Activated naive CD8-positive, alpha-beta T cell treated with anti-CD3 and anti-CD28 coated beads, Interleukin-2, amount 50 U/mL, for 24 hours (primary cell): ENCODE results near the gene FXYD1.
"Not testable (repeated sequence)": the region's sequence is repeated elsewhere in the genome, so short reads cannot be mapped to it uniquely, and the experiment has no call there.

ENCODE experiments used
- ATAC-seq: fragments of 150-1000 bp; cut with Tn5 transposase; one replicate; pipeline ENCODE4 v1.10.0; 2021
- DNase-seq: peaks from one replicate; pipeline ENCODE4 v3.0.0; 2021
- H3K27ac Mint-ChIP-seq: one replicate; pipeline ENCODE4 v1.8.0; 2021; ENCODE audit warnings: mild to moderate bottlenecking, mixed read lengths
- H3K27me3 Mint-ChIP-seq: one replicate; pipeline ENCODE4 v1.8.0; 2021; ENCODE audit warnings: mixed read lengths
- H3K36me3 Mint-ChIP-seq: one replicate; pipeline ENCODE4 v1.8.0; 2021; ENCODE audit warnings: low read depth, mixed read lengths
- H3K4me1 Mint-ChIP-seq: one replicate; pipeline ENCODE4 v1.8.0; 2021; ENCODE audit warnings: mixed read lengths
- H3K4me3 Mint-ChIP-seq: one replicate; pipeline ENCODE4 v1.8.0; 2021; ENCODE audit warnings: mild to moderate bottlenecking, moderate library complexity, mixed read lengths
- H3K9me3 Mint-ChIP-seq: one replicate; pipeline ENCODE4 v1.8.0; 2021; ENCODE audit warnings: mixed read lengths

FXYD1 gene

DNA sequence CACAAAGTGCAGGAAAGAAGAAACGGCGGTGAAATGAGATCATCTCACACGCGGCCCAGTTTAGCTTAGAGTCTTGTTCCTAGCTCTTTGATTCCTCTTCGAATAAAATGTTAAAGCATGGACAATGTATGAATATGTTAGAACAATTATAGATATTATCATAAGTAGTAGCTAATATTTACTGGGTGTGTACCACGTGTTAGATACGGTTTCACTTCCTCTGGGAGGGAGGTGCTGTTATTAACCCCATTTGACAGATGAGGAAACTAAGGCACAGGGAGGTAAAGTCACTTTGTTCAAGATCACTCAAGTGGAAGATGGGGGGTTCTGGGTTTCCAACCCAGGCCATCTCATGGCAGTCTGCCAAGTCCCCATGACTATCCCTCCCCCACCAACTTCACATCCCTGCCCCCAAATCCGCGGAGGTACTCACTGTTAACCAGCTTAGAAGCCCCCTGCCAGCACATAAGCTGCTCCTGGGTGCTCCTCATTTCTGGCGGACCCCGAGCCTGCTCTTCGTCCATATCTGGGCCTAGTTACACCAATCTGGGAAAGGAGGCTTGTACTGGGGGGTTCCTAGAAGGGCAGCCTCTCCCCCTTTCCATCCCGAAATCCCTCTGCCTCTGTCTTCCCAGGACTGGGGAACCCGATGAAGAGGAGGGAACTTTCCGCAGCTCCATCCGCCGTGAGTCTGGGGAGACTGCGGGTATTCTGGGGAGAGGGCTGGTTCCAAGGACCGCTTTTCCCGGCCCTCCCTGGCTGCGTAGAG, 3.4 kb downstream of the FXYD1 start:
- DNase-seq (no peak), ATAC-seq (no peak)

DNA sequence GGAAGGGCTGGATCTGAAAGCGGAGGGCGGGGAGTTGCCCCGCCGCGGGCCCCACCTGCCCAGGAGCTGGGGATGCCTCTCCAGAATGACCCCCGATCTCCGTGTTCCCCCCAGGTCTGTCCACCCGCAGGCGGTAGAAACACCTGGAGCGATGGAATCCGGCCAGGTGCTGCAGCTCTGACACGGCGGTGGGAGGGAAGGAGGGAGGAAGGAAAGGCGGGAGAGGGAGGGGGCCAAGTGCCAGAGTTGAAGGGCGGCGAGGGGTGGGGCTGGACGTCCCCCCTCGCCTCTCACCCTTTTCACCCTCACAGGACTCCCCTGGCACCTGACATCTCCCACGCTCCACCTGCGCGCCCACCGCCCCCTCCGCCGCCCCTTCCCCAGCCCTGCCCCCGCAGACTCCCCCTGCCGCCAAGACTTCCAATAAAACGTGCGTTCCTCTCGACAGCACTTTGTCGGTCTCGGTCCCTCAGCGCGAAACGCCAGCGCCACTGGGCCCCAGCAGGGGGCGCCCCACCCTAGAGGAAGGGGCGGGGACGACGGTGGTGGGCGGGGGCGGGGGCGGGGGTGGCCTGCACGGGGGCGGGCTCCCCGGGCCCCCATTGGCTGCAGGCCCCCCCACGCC, 4.1 kb downstream of the FXYD1 start:
- H3K36me3 Mint-ChIP-seq = no peaks in the 10 kb centered on the region
- H3K27ac Mint-ChIP-seq = no peak overlapping the region
- H3K9me3 Mint-ChIP-seq = no peaks in the 10 kb centered on the region
- H3K4me1 Mint-ChIP-seq = peaks cover 29% of the 10 kb centered on the region
- ATAC-seq (no peak), DNase-seq (peak; percentile 75)
- H3K27me3 Mint-ChIP-seq = peaks cover 15% of the 10 kb centered on the region
- peak overlapping the region; percentile 80 for H3K4me3 Mint-ChIP-seq

More for the DNA sequence above, 3.4 kb downstream of the FXYD1 start:
- no peaks in the 10 kb centered on the region for H3K9me3 Mint-ChIP-seq
- peak overlapping the region; percentile 41 for H3K27ac Mint-ChIP-seq
- peaks cover 19% of the 10 kb centered on the region for H3K27me3 Mint-ChIP-seq
- no peaks in the 10 kb centered on the region for H3K36me3 Mint-ChIP-seq
- peak overlapping the region; percentile 80 for H3K4me3 Mint-ChIP-seq
- H3K4me1 Mint-ChIP-seq = peaks cover 32% of the 10 kb centered on the region

DNA sequence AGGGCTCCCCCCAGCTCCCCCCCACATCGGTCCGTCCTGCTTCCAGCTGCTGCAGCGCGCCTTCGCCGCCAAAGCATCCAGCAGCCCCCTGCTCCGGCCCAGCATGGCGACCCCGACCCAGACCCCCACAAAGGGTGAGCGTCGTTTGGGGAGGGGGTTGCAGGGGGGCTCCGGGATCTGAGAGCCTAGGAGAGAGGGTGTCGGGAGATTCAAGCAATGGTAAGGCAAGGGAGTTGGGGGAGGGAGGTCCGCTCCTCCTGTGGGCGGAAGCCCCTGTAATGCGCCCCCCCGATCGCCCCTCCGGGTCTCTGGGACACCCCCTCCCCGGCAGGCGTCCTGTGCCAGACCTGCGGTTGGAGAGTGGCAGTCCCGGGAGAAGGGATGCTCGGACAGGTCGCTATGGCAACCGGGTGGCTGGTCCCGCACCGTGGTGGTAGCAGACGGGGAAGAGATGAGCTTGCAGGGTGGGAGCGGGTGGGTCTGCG, 4.6 kb downstream of the FXYD1 start, which contains the start of gene FXYD7:
TSS of gene FXYD7 (plus strand) at position 25 of the 485 bp plus-strand sequence. CDS start at position 104, 79 bp downstream.
- Mint-ChIP-seq H3K27ac (peak within 1 kb of the TSS; percentile 41), H3K4me1 (peaks cover 29% of the 10 kb centered on the region), H3K9me3 (no peaks in the 10 kb centered on the region), H3K36me3 (no peaks in the 10 kb centered on the region), H3K4me3 (peak within 1 kb of the TSS; percentile 80), H3K27me3 (peaks cover 15% of the 10 kb centered on the region)
- ATAC-seq (no peak), DNase-seq (no peak)

DNA sequence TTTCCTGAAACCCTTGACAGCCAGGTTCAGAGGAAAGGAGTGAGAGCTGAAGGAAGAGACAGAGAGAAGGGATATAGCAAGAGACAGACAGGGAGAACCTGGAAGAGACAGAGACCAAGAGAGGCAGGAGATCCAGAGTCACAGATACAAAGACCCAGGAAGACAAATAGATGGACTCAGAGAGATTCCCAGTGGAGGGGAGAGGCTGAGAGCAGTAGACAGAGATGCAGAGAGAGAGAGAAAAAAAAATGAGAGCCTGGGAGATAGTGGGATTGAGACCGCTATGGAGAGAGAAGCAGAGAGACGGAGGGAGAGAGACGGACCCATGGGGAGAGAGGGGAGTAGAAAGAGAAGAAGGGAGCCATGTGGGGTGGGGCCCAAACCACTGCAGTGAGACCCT, 5.2 kb downstream of the FXYD1 start:
- Mint-ChIP-seq H3K4me1 (peaks cover 29% of the 10 kb centered on the region), H3K36me3 (no peaks in the 10 kb centered on the region), H3K27me3 (peaks cover 15% of the 10 kb centered on the region), H3K4me3 (no peak overlapping the region), H3K27ac (no peak overlapping the region), H3K9me3 (no peaks in the 10 kb centered on the region)
- no peak for DNase-seq
- ATAC-seq = no peak

DNA sequence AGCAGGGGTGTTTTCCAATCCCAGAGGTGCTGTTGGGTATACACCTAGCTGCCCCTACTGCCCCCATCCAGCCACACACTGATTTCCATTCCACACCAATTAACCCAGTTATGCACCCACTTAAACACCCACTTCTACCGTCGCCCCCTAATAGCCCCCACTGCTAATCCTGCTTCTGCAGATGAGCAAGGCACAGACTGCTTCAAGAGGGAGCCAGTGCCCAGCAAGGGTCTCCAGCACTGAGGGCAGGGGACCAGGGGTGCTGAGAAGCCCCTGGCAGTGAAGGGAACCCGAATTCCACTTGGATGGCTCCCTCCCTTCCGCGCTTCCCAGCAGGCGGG, 5.6 kb downstream of the FXYD1 start:
- H3K36me3 Mint-ChIP-seq = no peaks in the 10 kb centered on the region
- no peaks in the 10 kb centered on the region for H3K9me3 Mint-ChIP-seq
- H3K27me3 Mint-ChIP-seq = peaks cover 15% of the 10 kb centered on the region
- H3K27ac Mint-ChIP-seq = no peak overlapping the region
- no peak overlapping the region for H3K4me3 Mint-ChIP-seq
- peaks cover 29% of the 10 kb centered on the region for H3K4me1 Mint-ChIP-seq
- ATAC-seq = no peak
- DNase-seq = no peak

DNA sequence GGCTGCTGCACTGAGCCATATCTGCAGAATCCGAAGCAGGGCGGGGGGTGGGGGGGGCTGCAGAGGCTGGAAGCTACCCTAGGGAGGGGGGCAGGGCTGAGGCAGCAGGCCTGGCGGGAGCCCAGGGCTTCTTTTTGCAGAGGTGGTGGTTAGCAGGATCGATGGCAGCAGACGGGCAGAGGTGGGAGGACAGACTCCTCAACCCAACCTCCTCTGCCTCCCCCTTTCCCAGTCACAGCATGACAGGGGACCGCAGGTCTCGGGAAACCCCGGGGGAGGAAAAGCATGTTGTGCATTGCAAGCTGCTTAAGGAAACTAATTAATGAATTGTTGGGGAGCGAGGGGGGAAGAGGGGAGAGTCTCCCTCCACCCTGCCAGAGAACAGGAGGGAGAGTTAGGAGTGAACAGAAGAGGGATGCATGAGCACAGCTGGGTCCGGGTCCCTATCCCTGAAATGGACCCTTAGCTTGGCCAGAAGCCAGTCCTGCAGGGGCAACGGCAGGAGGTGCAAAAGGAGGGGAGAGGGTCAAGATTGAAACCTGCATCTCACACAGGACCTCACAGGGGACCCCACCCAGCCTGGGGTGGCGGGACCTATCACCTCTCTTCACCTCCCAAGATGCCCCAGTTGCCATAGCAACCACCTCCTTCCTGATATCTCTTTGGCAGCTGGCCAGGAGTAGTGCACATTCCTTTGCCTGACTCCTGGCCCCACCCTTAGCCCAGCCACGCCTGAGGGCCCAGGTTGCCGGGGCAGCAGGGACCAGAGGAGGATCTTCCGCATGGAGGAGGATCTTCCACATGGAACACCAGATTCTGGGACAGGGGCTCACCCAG, 6.2 kb downstream of the FXYD1 start:
- H3K27ac Mint-ChIP-seq = no peak overlapping the region
- H3K4me1 Mint-ChIP-seq = peaks cover 29% of the 10 kb centered on the region
- H3K27me3 Mint-ChIP-seq = peaks cover 15% of the 10 kb centered on the region
- no peaks in the 10 kb centered on the region for H3K9me3 Mint-ChIP-seq
- no peak overlapping the region for H3K4me3 Mint-ChIP-seq
- DNase-seq (no peak), ATAC-seq (no peak)
- H3K36me3 Mint-ChIP-seq = no peaks in the 10 kb centered on the region

DNA sequence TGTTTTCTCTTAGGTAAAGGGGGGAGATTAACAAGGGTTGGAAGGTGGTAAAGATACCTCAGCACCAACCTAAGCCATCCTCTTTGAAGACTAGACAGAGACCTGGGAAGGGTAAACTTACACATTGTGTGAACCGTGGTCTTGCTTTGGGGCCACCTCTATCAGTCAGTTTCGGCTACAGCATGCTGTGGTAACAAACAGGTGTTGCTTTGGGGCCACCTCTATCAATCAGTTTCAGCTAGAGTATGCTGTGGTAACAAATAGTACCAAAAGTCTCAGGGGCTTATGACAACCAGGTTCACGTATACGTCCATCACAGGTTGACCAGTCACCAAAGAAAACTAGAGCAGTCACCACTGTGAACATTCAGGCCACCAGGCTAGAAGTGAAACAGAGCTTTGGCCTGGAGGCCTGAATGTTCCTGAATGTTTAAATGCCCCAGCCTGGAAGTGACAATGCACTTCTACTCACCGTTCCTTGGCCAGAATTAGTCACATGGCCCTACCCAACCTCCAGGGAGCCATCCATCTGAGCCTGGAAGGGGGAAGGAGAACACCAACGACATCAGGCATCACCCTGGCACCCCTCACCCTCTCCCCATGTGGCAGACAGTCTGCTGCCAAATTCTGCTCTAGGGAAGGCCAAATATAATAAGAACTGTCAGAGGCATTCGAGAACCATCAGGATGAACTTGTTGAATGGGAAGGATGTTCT, 8.3 kb downstream of the FXYD1 start:
- Mint-ChIP-seq H3K27me3 (peaks cover 8% of the 10 kb centered on the region), H3K27ac (no peak overlapping the region)
- no peak for DNase-seq

DNA sequence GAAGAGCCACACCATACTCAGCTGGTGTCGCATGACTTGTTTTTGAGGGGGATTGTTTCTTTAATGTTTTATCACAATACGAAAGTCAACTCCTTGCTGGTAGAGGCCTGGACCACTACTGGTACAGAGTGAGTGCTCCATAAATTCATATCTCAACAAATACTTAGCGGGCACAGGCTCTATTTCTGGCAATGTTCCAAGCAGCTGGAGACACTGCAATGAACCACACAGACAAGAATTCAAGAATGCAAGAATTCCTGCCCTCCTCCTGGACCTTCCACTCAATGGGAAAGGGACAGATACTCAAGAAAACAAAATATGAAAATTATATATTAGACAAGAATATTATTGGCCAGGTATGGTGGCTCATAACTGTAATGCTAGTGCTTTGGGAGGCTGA, 10.8 kb downstream of the FXYD1 start:
- no peak for ATAC-seq
- H3K36me3 Mint-ChIP-seq = no peaks in the 10 kb centered on the region
- H3K27me3 Mint-ChIP-seq = no peaks in the 10 kb centered on the region
- DNase-seq = no peak
- no peak overlapping the region for H3K27ac Mint-ChIP-seq
- no peaks in the 10 kb centered on the region for H3K9me3 Mint-ChIP-seq
- H3K4me3 Mint-ChIP-seq = no peak overlapping the region
- H3K4me1 Mint-ChIP-seq = peaks cover 16% of the 10 kb centered on the region

More for the DNA sequence above, 8.3 kb downstream of the FXYD1 start:
- no peak for ATAC-seq
- no peaks in the 10 kb centered on the region for H3K36me3 Mint-ChIP-seq
- no peak overlapping the region for H3K4me3 Mint-ChIP-seq
- H3K9me3 Mint-ChIP-seq = no peaks in the 10 kb centered on the region
- peaks cover 17% of the 10 kb centered on the region for H3K4me1 Mint-ChIP-seq

DNA sequence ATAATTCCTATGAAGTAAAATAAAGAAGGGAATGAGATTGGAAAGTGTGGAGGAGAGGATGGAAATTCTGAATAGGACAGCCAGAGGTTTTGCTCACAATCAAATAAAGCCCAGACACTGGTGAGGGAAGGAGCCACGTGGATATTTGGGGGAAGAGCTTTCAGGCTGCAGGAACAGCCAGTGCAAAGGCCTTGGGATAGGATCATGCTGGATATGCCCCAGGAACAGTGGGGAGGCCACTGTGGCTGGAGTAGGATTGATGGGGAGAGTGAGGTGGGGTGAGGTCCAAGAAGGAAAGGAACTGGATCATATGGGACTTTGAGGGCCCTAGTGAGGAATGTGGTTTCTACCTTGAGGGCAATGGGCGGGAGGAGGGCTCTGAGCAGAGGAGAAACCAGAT, 11.8 kb downstream of the FXYD1 start:
- Mint-ChIP-seq H3K27ac (no peak overlapping the region), H3K4me1 (peaks cover 14% of the 10 kb centered on the region), H3K9me3 (no peaks in the 10 kb centered on the region), H3K4me3 (no peak overlapping the region), H3K36me3 (peaks cover under 1% of the 10 kb centered on the region), H3K27me3 (no peaks in the 10 kb centered on the region)
- DNase-seq = no peak
- no peak for ATAC-seq

DNA sequence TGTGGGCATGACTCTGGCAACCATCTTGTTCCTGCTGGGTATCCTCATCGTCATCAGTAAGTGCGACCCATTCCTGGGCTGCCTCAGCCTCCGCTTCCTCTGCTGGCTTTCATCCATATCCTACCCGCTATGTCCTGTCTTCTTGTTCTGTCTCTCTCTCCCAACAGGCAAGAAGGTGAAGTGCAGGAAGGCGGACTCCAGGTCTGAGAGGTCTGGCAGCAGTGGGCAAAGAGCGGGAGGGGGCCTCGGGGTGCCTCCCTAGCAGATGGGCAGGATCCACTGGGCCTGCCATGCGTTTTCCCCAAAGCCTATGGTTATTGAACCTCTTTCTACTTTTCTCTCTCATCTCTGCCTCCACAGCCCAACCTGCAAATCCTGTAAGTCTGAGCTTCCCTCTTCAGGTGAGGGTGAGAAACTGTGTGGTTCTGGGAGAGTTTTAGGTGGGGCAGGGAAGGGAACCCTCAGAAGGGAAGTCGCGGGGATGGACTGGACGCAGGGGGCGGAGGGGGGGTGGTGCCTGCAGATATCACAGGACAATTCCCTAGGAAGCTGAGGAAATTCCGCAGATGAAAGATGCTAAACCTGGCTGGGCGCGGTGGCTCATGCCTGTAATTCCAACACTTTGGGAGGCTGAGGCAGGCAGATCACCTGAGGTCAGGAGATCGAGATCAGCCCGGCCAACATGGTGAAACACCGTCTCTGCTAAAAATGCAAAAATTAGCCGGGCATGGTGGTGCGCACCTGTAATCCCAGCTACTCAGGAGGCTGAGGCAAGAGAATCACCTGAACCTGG, 12.8 kb downstream of the FXYD1 start:
- H3K27ac Mint-ChIP-seq = no peak overlapping the region
- H3K9me3 Mint-ChIP-seq = no peaks in the 10 kb centered on the region
- no peak overlapping the region for H3K4me3 Mint-ChIP-seq
- H3K27me3 Mint-ChIP-seq = no peaks in the 10 kb centered on the region
- H3K4me1 Mint-ChIP-seq = peaks cover 22% of the 10 kb centered on the region
- no peak for ATAC-seq
- DNase-seq = no peak
- H3K36me3 Mint-ChIP-seq = peaks cover 10% of the 10 kb centered on the region

DNA sequence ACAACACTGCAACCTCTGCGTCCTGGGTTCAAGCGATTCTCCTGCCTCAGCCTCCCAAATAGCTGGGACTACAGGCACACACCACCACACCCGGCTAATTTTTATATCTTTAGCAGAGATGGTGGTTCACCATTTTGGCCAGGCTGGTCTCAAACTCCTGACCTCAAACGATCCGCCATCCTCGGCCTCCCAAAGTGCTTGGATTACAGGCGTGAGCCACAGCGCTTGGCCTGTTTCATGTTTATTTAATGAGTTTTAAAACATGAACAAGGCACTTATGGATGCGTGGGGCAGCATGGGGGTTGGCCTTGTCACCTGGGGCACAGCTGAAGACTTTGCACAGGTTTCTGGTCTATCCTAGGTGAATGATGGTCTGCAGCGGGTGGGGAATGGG, 14.5 kb downstream of the FXYD1 start:
- H3K27ac Mint-ChIP-seq, DNase-seq: not testable (repeated sequence)
- H3K4me1 Mint-ChIP-seq = peaks cover 39% of the 10 kb centered on the region

DNA sequence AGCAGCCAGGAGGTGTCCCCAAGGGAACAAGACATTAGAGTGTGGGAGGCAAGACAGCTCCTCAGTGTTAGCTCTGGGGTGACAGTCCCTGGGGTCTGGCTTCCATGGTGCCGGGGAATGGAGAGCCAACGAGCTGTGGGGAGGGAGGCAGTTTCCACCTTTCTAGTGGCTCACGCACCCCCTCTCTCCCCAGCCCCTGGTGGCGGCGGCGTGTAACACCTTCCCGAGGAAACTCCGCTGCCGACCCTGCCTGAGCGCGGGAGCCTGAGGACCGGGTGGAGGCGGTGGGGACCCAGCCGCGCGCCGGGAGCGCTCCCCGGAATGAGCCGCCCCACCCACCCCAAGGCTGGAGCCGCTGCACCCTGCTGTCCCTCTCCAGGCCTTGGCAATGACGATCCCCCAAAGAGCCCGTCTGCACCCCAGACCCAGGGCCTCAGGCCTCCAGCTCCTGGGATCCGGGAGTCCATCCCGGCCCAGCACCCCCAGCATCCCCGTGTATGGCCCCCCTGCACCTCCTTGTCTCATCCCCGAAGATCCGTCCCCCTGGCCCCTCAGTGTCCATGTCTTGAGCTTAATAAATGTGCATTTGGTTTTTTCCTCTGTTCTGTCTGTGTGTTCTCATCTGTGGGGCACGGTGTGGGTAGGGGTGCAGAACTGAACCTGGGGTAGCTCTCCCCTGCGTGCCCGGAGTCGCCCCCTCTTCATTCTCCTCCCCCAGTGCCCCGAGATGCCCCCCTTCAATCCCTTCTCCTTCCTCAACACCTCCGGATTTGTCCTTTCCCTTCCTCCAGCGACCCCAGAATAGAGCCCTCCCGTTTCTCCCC, 15.3 kb downstream of the FXYD1 start:
- H3K9me3 Mint-ChIP-seq = no peaks in the 10 kb centered on the region
- DNase-seq (peak; percentile 81), ATAC-seq (peak; percentile 42)
- peaks cover 47% of the 10 kb centered on the region for H3K4me1 Mint-ChIP-seq
- H3K27me3 Mint-ChIP-seq = no peaks in the 10 kb centered on the region
- H3K4me3 Mint-ChIP-seq = peak overlapping the region; percentile 96
- peak overlapping the region; percentile 99 for H3K27ac Mint-ChIP-seq
- H3K36me3 Mint-ChIP-seq = peaks cover 35% of the 10 kb centered on the region

More for the DNA sequence above, 14.5 kb downstream of the FXYD1 start:
- not testable (repeated sequence) for ATAC-seq, H3K27me3 Mint-ChIP-seq, H3K9me3 Mint-ChIP-seq
- H3K4me3 Mint-ChIP-seq = peak overlapping the region; percentile 96
- H3K36me3 Mint-ChIP-seq = peaks cover 27% of the 10 kb centered on the region
